ENCODE data around the gene ARHGDIG.

GRCh38 chr16:290681-291405, 10.5 kb downstream of the ARHGDIG start:
- no peak for TF ChIP-seq CTCF (conservative IDR thresholded peaks at IDR 0.05)
- no peak for TF ChIP-seq ZFX (IDR thresholded peaks at IDR 0.05)
